ENCODE results near the gene ZNF580. TPM values are rescaled to one million over a fixed set of nuclear protein-coding genes. Genes with fewer than 3 reads are reported as not detected.

ZNF580 gene, protein sequence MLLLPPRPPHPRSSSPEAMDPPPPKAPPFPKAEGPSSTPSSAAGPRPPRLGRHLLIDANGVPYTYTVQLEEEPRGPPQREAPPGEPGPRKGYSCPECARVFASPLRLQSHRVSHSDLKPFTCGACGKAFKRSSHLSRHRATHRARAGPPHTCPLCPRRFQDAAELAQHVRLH
- 11.8 TPM for total RNA-seq
- long read RNA-seq, transcript ZNF580-201 (2 exons, 1,261 nt): major isoform, 9 of 11 reads
- long read RNA-seq, partial matches to known transcripts: 0 of 11 reads
- long read RNA-seq, other reads (novel, unspliced or antisense): 1 of 11 reads

DNA sequence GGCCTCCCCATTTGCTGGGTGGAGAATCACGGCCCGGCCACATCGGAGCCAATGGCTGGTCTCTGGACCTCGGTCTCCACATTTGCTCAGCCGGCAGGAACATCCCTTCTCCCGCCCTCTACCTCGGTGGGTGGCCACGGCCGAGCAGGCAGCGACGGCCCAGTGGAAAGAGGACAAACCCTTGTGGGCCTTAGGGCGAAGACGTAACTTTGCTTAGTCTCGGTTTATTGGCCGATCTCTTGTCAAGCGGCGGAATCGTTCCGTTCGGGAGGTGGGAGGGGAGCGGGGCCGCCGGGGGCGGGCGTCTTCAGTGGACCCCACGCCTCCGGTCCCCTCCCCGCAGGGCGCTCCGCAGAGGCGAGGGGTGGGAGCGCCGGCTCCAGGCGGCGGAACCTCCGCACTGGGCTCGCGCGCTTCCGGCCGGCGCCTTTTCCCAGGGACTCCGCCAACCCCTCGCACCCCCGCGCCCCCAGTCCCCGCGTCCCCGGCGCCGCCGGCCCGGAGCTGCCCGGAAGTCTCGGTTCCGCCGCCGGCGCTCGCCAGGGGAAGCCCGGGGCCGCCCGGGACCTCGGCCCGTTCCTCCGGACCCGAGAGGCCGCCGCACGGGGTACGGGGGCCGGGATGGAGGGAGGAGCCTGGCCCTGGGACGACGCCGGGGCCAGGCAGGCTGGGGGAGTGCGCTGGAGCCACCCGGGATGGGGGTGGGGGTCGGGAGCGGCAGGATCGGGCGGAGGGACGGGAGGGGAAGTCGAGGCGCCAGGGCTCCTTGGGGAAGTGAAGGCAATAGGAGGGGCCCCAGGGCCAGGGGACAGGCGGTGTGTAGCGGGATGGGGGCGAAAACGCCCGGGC is at the start of gene ZNF580:
ZNF580 (plus strand) TSS at position 426 of the 849 bp plus-strand sequence. CDS start 1,507 bp downstream, outside the sequence.
- peak within 1 kb of the TSS; percentile 93 for H3K4me3 ChIP-seq
- H3K36me3 ChIP-seq: peaks cover 10% of the 10 kb centered on the region
- peak within 1 kb of the TSS; percentile 95 for H3K27ac ChIP-seq (replicated peaks)
- H3K27me3 ChIP-seq (ENCODE audit: low read depth): no peaks in the 10 kb centered on the region
- intact Hi-C loops (cut with micrococcal nuclease): no loop called here
- H3K9me3 ChIP-seq (replicated peaks): no peaks in the 10 kb centered on the region
- DNase-seq: peak; percentile 71
- peaks cover 90% of the 10 kb centered on the region for H3K4me1 ChIP-seq
- TF ChIP-seq, protein P1, sequence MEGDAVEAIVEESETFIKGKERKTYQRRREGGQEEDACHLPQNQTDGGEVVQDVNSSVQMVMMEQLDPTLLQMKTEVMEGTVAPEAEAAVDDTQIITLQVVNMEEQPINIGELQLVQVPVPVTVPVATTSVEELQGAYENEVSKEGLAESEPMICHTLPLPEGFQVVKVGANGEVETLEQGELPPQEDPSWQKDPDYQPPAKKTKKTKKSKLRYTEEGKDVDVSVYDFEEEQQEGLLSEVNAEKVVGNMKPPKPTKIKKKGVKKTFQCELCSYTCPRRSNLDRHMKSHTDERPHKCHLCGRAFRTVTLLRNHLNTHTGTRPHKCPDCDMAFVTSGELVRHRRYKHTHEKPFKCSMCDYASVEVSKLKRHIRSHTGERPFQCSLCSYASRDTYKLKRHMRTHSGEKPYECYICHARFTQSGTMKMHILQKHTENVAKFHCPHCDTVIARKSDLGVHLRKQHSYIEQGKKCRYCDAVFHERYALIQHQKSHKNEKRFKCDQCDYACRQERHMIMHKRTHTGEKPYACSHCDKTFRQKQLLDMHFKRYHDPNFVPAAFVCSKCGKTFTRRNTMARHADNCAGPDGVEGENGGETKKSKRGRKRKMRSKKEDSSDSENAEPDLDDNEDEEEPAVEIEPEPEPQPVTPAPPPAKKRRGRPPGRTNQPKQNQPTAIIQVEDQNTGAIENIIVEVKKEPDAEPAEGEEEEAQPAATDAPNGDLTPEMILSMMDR (IDR thresholded peaks at IDR 0.05; ENCODE audit: borderline replicate concordance): no peak

DNA sequence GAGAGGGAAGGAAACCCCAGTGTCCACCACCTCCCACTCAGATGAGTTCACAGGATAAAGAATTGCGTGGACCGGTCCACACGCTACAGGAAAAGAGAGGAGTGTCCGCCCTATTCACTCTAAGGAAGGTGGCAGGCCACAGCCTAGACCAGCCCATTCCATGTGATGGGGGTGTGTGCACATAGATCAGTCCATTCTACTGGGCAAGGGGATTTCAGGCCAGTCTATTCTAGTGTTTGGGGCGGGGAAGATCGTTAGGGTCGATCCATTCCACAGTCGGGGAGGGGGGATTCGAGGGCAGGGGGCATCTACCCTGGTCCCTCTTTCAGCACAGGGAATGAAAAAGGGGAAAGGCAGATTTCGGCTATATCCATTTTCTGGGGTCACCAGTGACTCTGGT is 49.2 kb upstream of the ZNF580 start:
- intact Hi-C loops (cut with micrococcal nuclease): no loop called here

DNA sequence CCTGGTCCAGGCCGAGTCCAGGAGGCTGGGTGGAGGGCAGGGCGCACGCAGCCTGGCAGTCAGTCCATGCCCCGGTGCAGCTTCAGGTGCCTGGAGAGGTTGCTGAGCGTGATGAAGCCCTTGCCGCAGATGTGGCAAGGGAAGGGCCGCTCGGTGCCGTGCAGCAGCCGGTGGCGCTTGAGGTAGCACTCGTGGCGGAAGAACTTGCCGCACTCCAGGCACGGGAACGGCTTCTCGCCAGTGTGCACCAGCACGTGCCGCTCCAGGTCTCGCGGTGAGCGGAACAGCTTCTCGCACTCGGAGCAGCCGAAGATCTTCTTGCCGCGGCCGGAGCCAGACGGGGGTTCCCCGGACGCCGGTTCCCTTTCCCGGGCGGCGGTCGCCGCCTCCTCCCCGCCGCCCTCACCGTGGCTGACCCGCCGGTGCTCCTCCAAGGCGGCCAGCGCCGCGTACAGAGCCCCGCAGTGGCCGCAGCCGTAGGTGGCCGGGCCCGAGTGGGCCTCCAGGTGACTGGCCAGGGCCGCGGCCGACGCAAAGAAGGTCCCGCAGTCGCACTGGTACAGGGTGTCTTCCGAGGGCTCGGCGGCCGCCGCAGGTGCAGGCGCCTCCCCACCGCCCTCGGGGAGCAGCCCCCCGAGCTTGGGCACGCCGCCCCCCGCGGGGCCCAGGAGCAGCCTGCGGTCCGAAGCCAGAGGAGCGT is 48.3 kb upstream of the ZNF580 start:
- no peak for DNase-seq
- H3K27me3 ChIP-seq (ENCODE audit: low read depth): no peaks in the 10 kb centered on the region
- peaks cover 47% of the 10 kb centered on the region for H3K36me3 ChIP-seq
- H3K4me3 ChIP-seq: no peak overlapping the region
- TF ChIP-seq, protein P1 (IDR thresholded peaks at IDR 0.05; ENCODE audit: borderline replicate concordance): no peak
- no peaks in the 10 kb centered on the region for H3K9me3 ChIP-seq (replicated peaks)
- intact Hi-C loops (cut with micrococcal nuclease): no loop called here
- H3K27ac ChIP-seq (replicated peaks): no peak overlapping the region
- H3K4me1 ChIP-seq: peaks cover 10% of the 10 kb centered on the region

More for the DNA sequence above, 49.2 kb upstream of the ZNF580 start:
- H3K9me3 ChIP-seq (replicated peaks): no peaks in the 10 kb centered on the region
- no peak for DNase-seq
- H3K4me3 ChIP-seq: no peak overlapping the region
- H3K27ac ChIP-seq (replicated peaks): no peak overlapping the region
- TF ChIP-seq, protein P1 (IDR thresholded peaks at IDR 0.05; ENCODE audit: borderline replicate concordance): no peak
- H3K27me3 ChIP-seq (ENCODE audit: low read depth): no peaks in the 10 kb centered on the region
- peaks cover 37% of the 10 kb centered on the region for H3K36me3 ChIP-seq
- H3K4me1 ChIP-seq: peaks cover 20% of the 10 kb centered on the region

DNA sequence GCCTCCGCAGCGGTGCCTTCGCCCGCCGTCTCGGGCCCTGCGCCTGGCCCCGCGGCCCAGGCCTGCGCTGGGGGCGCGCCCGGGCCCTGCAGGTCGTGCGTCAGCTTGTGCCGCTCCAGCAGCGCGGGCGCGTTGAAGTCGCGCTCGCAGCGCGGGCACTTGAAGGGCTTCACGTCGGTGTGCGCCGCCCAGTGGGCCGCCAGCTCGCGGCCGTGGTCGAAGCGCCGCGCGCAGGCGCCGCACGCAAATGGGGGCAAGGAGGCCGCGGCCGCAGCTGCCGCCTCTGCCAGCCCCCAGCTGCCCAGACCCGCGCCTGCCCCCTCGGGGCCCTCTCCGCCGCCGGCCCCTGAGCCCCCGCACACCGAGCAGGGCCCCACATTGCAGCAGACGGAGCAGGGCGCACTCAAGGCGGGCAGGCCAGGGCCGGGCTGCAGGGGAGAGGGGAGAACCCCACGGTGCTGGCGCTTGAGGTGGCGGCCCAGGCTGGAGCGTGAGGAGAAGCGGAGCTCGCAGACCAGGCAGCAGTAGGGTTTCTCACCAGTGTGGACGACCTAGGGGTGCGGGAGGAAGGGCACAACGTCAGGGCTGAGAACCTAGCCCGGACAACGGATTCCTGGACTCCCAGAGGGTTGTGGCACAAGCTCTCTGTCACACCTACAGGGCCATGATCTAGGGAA is 47.6 kb upstream of the ZNF580 start:
- intact Hi-C loops (cut with micrococcal nuclease): no loop called here
- H3K36me3 ChIP-seq: peaks cover 47% of the 10 kb centered on the region
- TF ChIP-seq, protein P1 (IDR thresholded peaks at IDR 0.05; ENCODE audit: borderline replicate concordance): no peak
- no peak overlapping the region for H3K27ac ChIP-seq (replicated peaks)
- no peak overlapping the region for H3K4me3 ChIP-seq
- no peak for DNase-seq
- peaks cover 7% of the 10 kb centered on the region for H3K4me1 ChIP-seq
- H3K9me3 ChIP-seq (replicated peaks): no peaks in the 10 kb centered on the region
- no peaks in the 10 kb centered on the region for H3K27me3 ChIP-seq (ENCODE audit: low read depth)

Data from left ventricle myocardium inferior (tissue), 1 donor.